Esophagus squamous epithelium (tissue), 4 donors: ENCODE results near the gene SEMA6D.

ENCODE experiments used
- POLR2A ChIP-seq, 4 donors: fragments of 450-650 bp; IDR thresholded peaks; one replicate each; pipeline ENCODE4 v1.6.1; 2017; ENCODE audit warnings: antibody characterized with exemption in 4 of 4, mild to moderate bottlenecking in 4 of 4, moderate library complexity in 3 of 4
- TF ChIP-seq, protein P1 (sequence below), 6 experiments: fragments of 450-650 bp in 4 of 6; fragments of 200-600 bp in 2 of 6; sonication (generic) in 2 of 6; IDR thresholded peaks; one replicate each; pipeline ENCODE4 v1.5.1; 2016 to 2019; ENCODE audit warnings: antibody characterized with exemption in 6 of 6, mild to moderate bottlenecking in 4 of 6, moderate library complexity in 4 of 6

DNA sequence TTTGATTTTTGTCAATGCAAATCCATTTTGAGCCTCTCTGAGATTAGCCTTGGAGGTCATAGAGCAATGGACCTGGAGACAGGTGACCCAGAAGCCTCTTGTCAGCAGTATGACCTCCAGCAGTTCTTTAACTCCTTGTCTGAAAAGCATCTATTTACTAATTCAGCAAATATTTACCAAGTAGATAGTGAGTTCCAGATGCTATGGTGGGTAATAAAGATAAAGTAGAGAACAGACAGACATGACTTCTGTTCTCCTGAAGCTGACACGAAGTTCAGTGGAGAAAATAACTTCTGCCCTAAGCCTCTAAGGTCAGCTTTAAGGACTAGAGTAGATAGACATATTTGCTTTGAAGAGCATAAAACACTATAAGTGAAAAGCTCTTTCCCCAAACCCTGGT is 26.6 kb downstream of the SEMA6D start:
- TF ChIP-seq, protein P1, sequence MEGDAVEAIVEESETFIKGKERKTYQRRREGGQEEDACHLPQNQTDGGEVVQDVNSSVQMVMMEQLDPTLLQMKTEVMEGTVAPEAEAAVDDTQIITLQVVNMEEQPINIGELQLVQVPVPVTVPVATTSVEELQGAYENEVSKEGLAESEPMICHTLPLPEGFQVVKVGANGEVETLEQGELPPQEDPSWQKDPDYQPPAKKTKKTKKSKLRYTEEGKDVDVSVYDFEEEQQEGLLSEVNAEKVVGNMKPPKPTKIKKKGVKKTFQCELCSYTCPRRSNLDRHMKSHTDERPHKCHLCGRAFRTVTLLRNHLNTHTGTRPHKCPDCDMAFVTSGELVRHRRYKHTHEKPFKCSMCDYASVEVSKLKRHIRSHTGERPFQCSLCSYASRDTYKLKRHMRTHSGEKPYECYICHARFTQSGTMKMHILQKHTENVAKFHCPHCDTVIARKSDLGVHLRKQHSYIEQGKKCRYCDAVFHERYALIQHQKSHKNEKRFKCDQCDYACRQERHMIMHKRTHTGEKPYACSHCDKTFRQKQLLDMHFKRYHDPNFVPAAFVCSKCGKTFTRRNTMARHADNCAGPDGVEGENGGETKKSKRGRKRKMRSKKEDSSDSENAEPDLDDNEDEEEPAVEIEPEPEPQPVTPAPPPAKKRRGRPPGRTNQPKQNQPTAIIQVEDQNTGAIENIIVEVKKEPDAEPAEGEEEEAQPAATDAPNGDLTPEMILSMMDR (IDR thresholded peaks at IDR 0.05): no peak
- TF ChIP-seq POLR2A (IDR thresholded peaks at IDR 0.05): no peak
